K562 (cell line): Measurements from ENCODE around the gene DENND4C. TPM values are rescaled to one million over a fixed set of nuclear protein-coding genes. Genes with fewer than 3 reads are reported as not detected.
"Not testable (repeated sequence)": the region's sequence is repeated elsewhere in the genome, so short reads cannot be mapped to it uniquely, and the experiment has no call there.

Experiments
- ATAC-seq: fragments of 200-7000 bp; cut with Tn5 transposase; 3 replicates; pipeline ENCODE4 v1.9.1; 2020; ENCODE audit warnings: moderate library complexity
- BruUV-seq: library from RNA; stranded (reverse); fragments of 400-500 nt; replicated peaks from 2 replicates; lab custom pipeline; 2021; lab: Mats Ljungman, UMichigan
- CTCF ChIA-PET: fragments of 300-600 bp; formaldehyde crosslinking; extraction: SDS; loops from one replicate; lab custom pipeline; 2021; ENCODE audit warnings: low intra/inter-chr PET ratio; lab: Yijun Ruan, JAX
- POLR2A ChIA-PET: fragments of 300-600, 350-650 bp; sonication (Branson Sonifier 250); formaldehyde crosslinking; extraction: SDS; loops from one replicate; lab custom pipeline; 2021; ENCODE audit warnings: antibody characterized with exemption, inconsistent platforms; lab: Yijun Ruan, JAX
- DNase-seq, 4 experiments: peaks; one replicate each; pipeline versions ENCODE4 v3.0.0 to v3.0.0-alpha.2; 2011 to 2018; ENCODE audit warnings: low spot score in 3 of 4, mixed read lengths in 3 of 4; ENCODE audit errors: extremely low read depth in 1 of 4
- FAIRE-seq: peaks from 2 replicates; lab custom pipeline; 2011; peaks lifted over from hg19 to GRCh38; lab: Jason Lieb, UNC
- H2AFZ ChIP-seq: 2 replicates; pipeline ENCODE4 v1.6.0; 2011; ENCODE audit warnings: low read depth, low read length, control low read depth, inconsistent platforms
- H3K27ac ChIP-seq: fragments of 200-600 bp; 3 replicates; pipeline ENCODE4 v1.8.0; 2011; ENCODE audit warnings: low read depth, mild to moderate bottlenecking, control low read depth, inconsistent platforms, low read length, moderate library complexity, mixed read lengths; ENCODE audit errors: extremely low read depth
- H3K27me3 ChIP-seq, 2 experiments: fragments of 300-600 bp in 1 of 2; 2 replicates in 1 of 2; 3 replicates in 1 of 2; pipeline versions ENCODE4 v1.6.0 to v1.8.0; 2011; ENCODE audit warnings: inconsistent platforms in 2 of 2, low read length in 2 of 2, mild to moderate bottlenecking in 1 of 2, mixed read lengths in 1 of 2, moderate library complexity in 1 of 2; ENCODE audit not compliant: control insufficient read depth in 2 of 2, insufficient read depth in 2 of 2
- H3K36me3 ChIP-seq: fragments of 300-600 bp; 3 replicates; pipeline ENCODE4 v1.8.0; 2011; ENCODE audit warnings: mild to moderate bottlenecking, low read length, inconsistent platforms; ENCODE audit not compliant: control insufficient read depth, insufficient read depth
- H3K4me1 ChIP-seq, 2 experiments: fragments of 200-600 bp in 1 of 2; replicated peaks in 1 of 2; 2 replicates in 1 of 2; 3 replicates in 1 of 2; pipeline versions ENCODE4 v1.5.1 to v1.8.0; 2011; ENCODE audit warnings: inconsistent platforms in 2 of 2, low read length in 2 of 2, mild to moderate bottlenecking in 1 of 2, mixed read lengths in 1 of 2, moderate library complexity in 1 of 2; ENCODE audit not compliant: control insufficient read depth in 2 of 2, insufficient read depth in 2 of 2
- H3K4me2 ChIP-seq: 2 replicates; pipeline ENCODE4 v1.6.1; 2011; ENCODE audit warnings: low read length, control low read depth, inconsistent platforms, mixed read lengths; ENCODE audit not compliant: insufficient read depth
- H3K4me3 ChIP-seq: fragments of 200-600 bp; sonication (generic), shearing (Covaris generic); 2 replicates; pipeline ENCODE4 v1.5.1; 2016; ENCODE audit warnings: control low read depth, inconsistent platforms
- H3K79me2 ChIP-seq: fragments of 200-600 bp; 3 replicates; pipeline ENCODE4 v1.8.0; 2011; ENCODE audit warnings: low read length, inconsistent platforms; ENCODE audit not compliant: control insufficient read depth, insufficient read depth
- H3K9ac ChIP-seq, 2 experiments: 2 replicates each; pipeline versions ENCODE4 v1.6.0 to v1.6.1; 2011; ENCODE audit warnings: low read depth in 2 of 2, low read length in 2 of 2, control low read depth in 1 of 2, inconsistent platforms in 1 of 2, mild to moderate bottlenecking in 1 of 2, mixed read lengths in 1 of 2; ENCODE audit not compliant: insufficient read depth in 1 of 2
- H3K9me1 ChIP-seq: one replicate; pipeline ENCODE4 v1.6.0; 2011; ENCODE audit warnings: inconsistent platforms, mild to moderate bottlenecking, low read length, moderate library complexity; ENCODE audit not compliant: control insufficient read depth, insufficient read depth
- H3K9me3 ChIP-seq: replicated peaks from 2 replicates; pipeline ENCODE4 v1.5.1; 2011; ENCODE audit warnings: low read depth, low read length, inconsistent platforms; ENCODE audit not compliant: control insufficient read depth, insufficient read depth
- H4K20me1 ChIP-seq: replicated peaks from 2 replicates; pipeline ENCODE4 v1.6.1; 2011; ENCODE audit warnings: low read length, inconsistent platforms, mixed read lengths; ENCODE audit not compliant: control insufficient read depth, insufficient read depth
- BCOR ChIP-seq: fragments of 450-650 bp; IDR thresholded peaks from 2 replicates; pipeline ENCODE4 v1.6.1; 2016
- CBFA2T2 ChIP-seq: fragments of 450-650 bp; conservative IDR thresholded peaks from 2 replicates; pipeline ENCODE4 v1.6.1; 2017; ENCODE audit warnings: mild to moderate bottlenecking
- CBX3 ChIP-seq, 2 experiments: IDR thresholded peaks; 1 replicate in 1 of 2; 2 replicates in 1 of 2; pipeline ENCODE4 v1.6.1; 2012; ENCODE audit warnings: inconsistent platforms in 2 of 2, low read length in 2 of 2, borderline replicate concordance in 1 of 2, control low read depth in 1 of 2
- EGR1 ChIP-seq: fragments of 450-650 bp; conservative IDR thresholded peaks from 2 replicates; pipeline ENCODE4 v1.6.1; 2017; ENCODE audit warnings: mild to moderate bottlenecking
- KDM1A ChIP-seq, 2 experiments: fragments of 450-650 bp; IDR thresholded peaks; 2 replicates each; pipeline ENCODE4 v1.6.1; 2016; ENCODE audit warnings: mild to moderate bottlenecking in 2 of 2
- L3MBTL2 ChIP-seq: fragments of 450-650 bp; IDR thresholded peaks from 2 replicates; pipeline ENCODE4 v1.6.1; 2016; ENCODE audit warnings: mild to moderate bottlenecking, moderate library complexity
- MTA1 ChIP-seq: fragments of 450-650 bp; IDR thresholded peaks from 2 replicates; pipeline ENCODE4 v1.6.1; 2017; ENCODE audit warnings: borderline replicate concordance
- NCOA1 ChIP-seq: fragments of 450-650 bp; IDR thresholded peaks from 2 replicates; pipeline ENCODE4 v1.6.1; 2016; ENCODE audit warnings: low read depth
- PHF8 ChIP-seq: fragments of 200-600 bp; sonication (generic); IDR thresholded peaks from 2 replicates; pipeline ENCODE4 v1.6.1; 2012; ENCODE audit warnings: mixed run types, mild to moderate bottlenecking, inconsistent platforms, low read length, moderate library complexity, borderline replicate concordance
- TRIM28 ChIP-seq: fragments of 450-650 bp; IDR thresholded peaks from 2 replicates; pipeline ENCODE4 v1.6.1; 2017
- ZNF445 ChIP-seq: fragments of 250-450 bp; sonication (Bioruptor Pico); IDR thresholded peaks from 2 replicates; pipeline ENCODE4 v1.4.0; 2020; ENCODE audit warnings: low read depth, mild to moderate bottlenecking, moderate library complexity
- WGBS: fragments of 100-300 bp; shearing (Covaris generic); methylation state at CpG from one replicate; pipeline ENCODE4 v1.1.6; 2016; ENCODE audit warnings: low coverage, mixed read lengths; ENCODE audit not compliant: insufficient coverage; ENCODE audit errors: missing lambda C conversion rate; 5-methylcytosine and 5-hydroxymethylcytosine counted together
- in situ Hi-C: fragments of 300-500 bp; cut with MboI; formaldehyde crosslinking; loops from 4 replicates; pipeline ENCODE4 v1.15.0; 2018; ENCODE audit warnings: inconsistent platforms, mixed read lengths
- intact Hi-C: fragments of 100-400 bp; cut with micrococcal nuclease; formaldehyde crosslinking; loops from 2 replicates; pipeline ENCODE4 v1.14.2; 2022
- polyA plus RNA-seq, 8 experiments: library from polyadenylated mRNA; depleted of rRNA in 4 of 8; stranded (reverse) in 5 of 8; unstranded in 3 of 8; fragments of >200 nt; fragmentation: Nextera tagmentation in 2 of 8; fragmentation: Illumina TruSeq in 1 of 8; extraction: Ambion mirVana in 2 of 8; extraction: Trizol in 1 of 8; gene quantifications; 2 replicates each; pipeline versions ENCODE4 v1.2.1 to v1.2.3, GENCODE V29; 2011 to 2014; ENCODE audit warnings: inconsistent platforms in 1 of 8, missing spikeins in 1 of 8
- total RNA-seq, 7 experiments: library from RNA; depleted of rRNA in 6 of 7; stranded (reverse); fragments of >200 nt in 6 of 7; fragmentation: Illumina TruSeq in 2 of 7; extraction: Trizol in 2 of 7; gene quantifications; 2 replicates each; pipeline versions ENCODE4 v1.2.1 to v1.2.3, GENCODE V29; 2011 to 2021; ENCODE audit warnings: low replicate concordance in 1 of 7
- TF ChIP-seq, protein P1 (sequence below): sonication (generic); formaldehyde crosslinking; IDR thresholded peaks from 2 replicates; pipeline ENCODE4 v1.8.0; 2022; ENCODE audit warnings: missing genetic modification reagents, mild to moderate bottlenecking, moderate library complexity, borderline replicate concordance

DENND4C gene
- total and polyA plus RNA-seq, 9 of the 15 experiments (the other 6 are each of a cell fraction or from before 2014, with no cell fraction given) = 4.8 to 31.8 (median 13.9) TPM

DNA sequence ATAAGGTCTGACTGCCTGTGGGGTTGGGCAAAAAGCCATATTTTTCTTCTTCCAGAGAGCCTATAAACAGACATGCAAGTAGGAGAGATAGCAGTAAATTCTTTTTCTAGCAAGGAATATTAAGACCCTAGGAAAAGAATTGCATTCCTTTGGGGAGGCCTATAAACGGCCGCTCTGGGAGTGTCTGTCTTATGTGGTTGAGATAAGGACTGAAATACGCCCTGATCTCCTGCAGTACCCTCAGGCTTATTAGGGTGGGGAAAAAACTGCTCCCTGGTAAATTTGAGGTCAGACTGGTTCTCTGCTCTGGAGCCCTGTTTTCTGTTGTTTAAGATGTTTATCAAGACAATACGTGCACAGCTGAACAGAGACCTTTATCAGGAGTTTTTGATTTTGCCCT, 172.7 kb downstream of the DENND4C start:
- H4K20me1 ChIP-seq, H3K27ac ChIP-seq, H3K79me2 ChIP-seq, FAIRE-seq, H3K27me3 ChIP-seq, DNase-seq, H3K4me2 ChIP-seq, H3K4me3 ChIP-seq, H3K9ac ChIP-seq, H3K4me1 ChIP-seq, BruUV-seq, intact Hi-C loops, H2AFZ ChIP-seq, H3K36me3 ChIP-seq, H3K9me3 ChIP-seq, CTCF ChIA-PET, ATAC-seq, in situ Hi-C loops, H3K9me1 ChIP-seq: not testable (repeated sequence)
- POLR2A ChIA-PET = interaction anchor here (0.7 kb wide), 1 partner anchor 1832 kb away, joined by 3 read pairs; no protein-coding TSS in a partner anchor
- 0 out of 4 replicates have a peak, but pooled peaks have one; percentile 5 to 25 for TF ChIP-seq KDM1A (IDR thresholded peaks at IDR 0.05)
- 0 out of 2 replicates have a peak, but pooled peaks have one; percentile 14 for TF ChIP-seq ZNF445
- TF ChIP-seq TRIM28 = peak; percentile 22; the same call in 1 of the 2 replicates
- 37% methylated on average over 4 of the region's 4 CpGs for WGBS

DNA sequence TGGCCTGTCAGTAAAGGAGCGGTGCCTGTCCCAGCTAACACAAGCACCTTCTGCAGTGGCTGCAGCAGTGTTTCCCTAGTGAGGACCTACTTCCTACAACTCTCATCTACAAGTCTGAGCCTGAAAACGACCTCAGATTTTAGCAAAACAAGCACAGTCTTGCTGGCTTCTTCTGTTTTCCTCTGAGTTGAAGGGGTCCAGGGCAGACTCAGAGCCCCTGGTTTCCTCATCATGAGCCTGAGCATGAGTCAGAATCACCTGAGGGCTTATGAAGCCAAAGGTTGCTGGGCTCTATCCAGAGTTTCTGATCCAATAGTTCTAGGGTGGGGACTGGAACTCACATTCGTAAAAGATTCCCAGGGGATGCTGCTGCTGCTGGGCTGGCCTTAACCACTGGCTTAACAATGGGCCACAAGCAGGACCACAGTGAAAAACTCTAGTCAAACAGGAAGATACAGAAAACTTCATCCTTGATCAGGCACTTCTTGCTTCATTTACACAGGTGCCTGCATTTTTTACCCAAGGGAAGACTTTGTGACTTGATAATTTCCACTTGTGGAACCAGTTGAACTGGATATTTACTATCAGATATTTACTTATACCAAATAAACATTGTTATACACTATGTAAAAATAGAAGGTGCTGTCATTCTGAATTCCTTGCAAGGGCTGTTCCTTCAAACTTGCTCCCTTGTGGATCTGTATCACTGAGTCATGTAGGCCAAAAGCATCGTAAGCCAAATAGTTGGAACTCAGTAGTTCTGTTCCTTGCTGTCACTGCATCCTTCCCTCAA, 174.0 kb downstream of the DENND4C start:
- BruUV-seq = no TSS peak
- TF ChIP-seq BCOR (no peak), CBX3 (IDR thresholded peaks at IDR 0.05; ENCODE audit: borderline replicate concordance in 1 of 2, low read length in 2 of 2) (no peak), MTA1 (no peak), CBFA2T2 (no peak), NCOA1 (no peak), L3MBTL2 (no peak), EGR1 (no peak), PHF8 (no peak)
- TF ChIP-seq, protein P1, sequence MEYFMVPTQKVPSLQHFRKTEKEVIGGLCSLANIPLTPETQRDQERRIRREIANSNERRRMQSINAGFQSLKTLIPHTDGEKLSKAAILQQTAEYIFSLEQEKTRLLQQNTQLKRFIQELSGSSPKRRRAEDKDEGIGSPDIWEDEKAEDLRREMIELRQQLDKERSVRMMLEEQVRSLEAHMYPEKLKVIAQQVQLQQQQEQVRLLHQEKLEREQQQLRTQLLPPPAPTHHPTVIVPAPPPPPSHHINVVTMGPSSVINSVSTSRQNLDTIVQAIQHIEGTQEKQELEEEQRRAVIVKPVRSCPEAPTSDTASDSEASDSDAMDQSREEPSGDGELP (CRISPR knock-in tag) = no peak
- in situ Hi-C loops = no loop called here

More for the DNA sequence above, 174.0 kb downstream of the DENND4C start:
- H3K4me2 ChIP-seq = no peak overlapping the region
- no peak overlapping the region for H3K9ac ChIP-seq
- H4K20me1 ChIP-seq = no peaks in the 10 kb centered on the region
- H3K4me1 ChIP-seq = peaks cover 0 to 14% of the 10 kb centered on the region in 2 experiments; a peak in 3 of 5 replicates
- H3K4me3 ChIP-seq = no peak overlapping the region
- H3K27ac ChIP-seq = no peak overlapping the region
- no peak for FAIRE-seq
- ChIA-PET POLR2A (interaction anchor here (0.7 kb wide), 1 partner anchor 1833 kb away, joined by 3 read pairs; no protein-coding TSS in a partner anchor), CTCF (no interaction called here)
- 30% methylated on average over 4 of the region's 4 CpGs for WGBS
- no peak for ATAC-seq
- intact Hi-C loops = no loop called here
- H3K36me3 ChIP-seq = no peaks in the 10 kb centered on the region
- no peaks in the 10 kb centered on the region for H3K9me3 ChIP-seq
- no peak overlapping the region for H2AFZ ChIP-seq
- DNase-seq = no peak
- peaks cover 3% of the 10 kb centered on the region; the same call in 1 of the 3 replicates for H3K79me2 ChIP-seq
- no peaks in the 10 kb centered on the region for H3K27me3 ChIP-seq
- H3K9me1 ChIP-seq = no peaks in the 10 kb centered on the region
